Skin epidermis (tissue), 12 donors: ENCODE data around the gene CNTNAP5.

Experiments
- H3K27ac ChIP-seq, 21 experiments: fragments of 200-600 bp; sonication (generic) in 11 of 21; one replicate each; pipeline ENCODE4 v1.5.0; 2020; ENCODE audit warnings: mild to moderate bottlenecking in 3 of 21, inconsistent platforms in 2 of 21, moderate library complexity in 2 of 21
- H3K4me3 ChIP-seq, 7 experiments: fragments of 200-600 bp; sonication (generic) in 2 of 7; one replicate each; pipeline ENCODE4 v1.5.0; 2020; ENCODE audit warnings: inconsistent platforms in 2 of 7, mild to moderate bottlenecking in 2 of 7, moderate library complexity in 1 of 7

Gene CNTNAP5

GRCh38 chr2:124575497-124575896, 550.4 kb downstream of the CNTNAP5 start:
- no peak overlapping the region for H3K27ac ChIP-seq
- no peak overlapping the region for H3K4me3 ChIP-seq

DNA sequence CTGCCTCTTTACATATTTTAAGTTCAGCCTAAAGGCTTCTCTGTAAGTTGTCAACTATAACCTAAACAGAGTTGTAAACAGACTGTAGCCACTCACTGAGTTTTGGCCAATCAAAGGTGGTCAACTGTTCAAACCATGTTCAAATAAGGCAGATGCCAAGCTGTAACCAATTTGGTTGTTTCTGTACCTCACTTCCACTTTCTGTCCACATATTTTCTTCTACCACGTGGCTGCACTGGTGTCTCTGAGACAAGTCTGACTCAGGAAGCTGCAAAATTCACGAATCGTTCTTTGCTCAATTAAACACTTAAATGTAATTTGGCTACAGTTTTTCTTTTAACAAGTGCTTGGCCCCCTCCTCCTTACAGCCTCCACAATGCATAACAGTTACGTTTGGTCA, 555.2 kb downstream of the CNTNAP5 start:
- no peak overlapping the region for H3K27ac ChIP-seq
- H3K4me3 ChIP-seq, result no peak overlapping the region

GRCh38 chr2:124582387-124582786, 557.3 kb downstream of the CNTNAP5 start:
- no peak overlapping the region for H3K4me3 ChIP-seq

DNA sequence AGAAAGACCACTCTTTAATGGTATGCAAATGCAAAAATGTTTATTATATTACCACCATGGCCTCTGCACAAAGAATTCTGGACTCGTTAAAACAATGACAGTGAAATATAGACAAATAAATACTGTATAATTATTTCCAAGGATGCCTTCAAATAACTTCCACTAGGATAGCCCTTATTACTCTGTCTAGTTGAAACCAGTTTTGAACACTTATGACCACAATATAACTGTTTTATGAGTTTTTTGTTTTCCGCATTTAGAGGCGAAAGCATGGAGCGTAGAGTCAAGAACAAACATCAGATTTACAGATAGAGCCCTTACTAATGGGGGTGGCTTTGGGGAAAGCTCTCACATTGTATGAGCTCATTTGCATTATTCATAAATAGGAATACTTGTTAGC, 559.5 kb downstream of the CNTNAP5 start:
- Histone ChIP-seq H3K27ac (no peak overlapping the region), H3K4me3 (no peak overlapping the region)

More at GRCh38 chr2:124582387-124582786, 557.3 kb downstream of the CNTNAP5 start:
- H3K27ac ChIP-seq, result no peak overlapping the region

DNA sequence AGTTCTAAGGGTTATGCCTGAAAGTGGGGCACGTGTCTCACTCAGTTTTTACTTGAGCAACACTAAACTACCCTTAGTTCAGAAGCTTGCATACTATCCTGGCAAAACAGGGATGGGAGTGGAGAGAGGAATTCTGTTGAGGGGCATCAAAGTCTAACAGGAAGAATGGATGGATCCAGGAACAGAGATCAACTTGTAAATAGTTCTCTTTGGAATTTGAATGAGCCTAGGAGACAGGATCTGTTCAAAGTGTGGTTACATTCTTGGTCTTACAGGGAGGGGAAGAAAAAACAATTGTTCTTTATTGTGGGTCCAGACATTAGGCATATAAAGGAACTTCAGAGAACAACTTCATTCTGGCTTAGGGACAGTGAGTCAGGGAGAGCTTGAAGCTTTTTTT, 560.2 kb downstream of the CNTNAP5 start:
- no peak overlapping the region for H3K27ac ChIP-seq

GRCh38 chr2:124586210-124586609, 561.1 kb downstream of the CNTNAP5 start:
- Histone ChIP-seq H3K27ac (no peak overlapping the region), H3K4me3 (no peak overlapping the region)

More for the DNA sequence above, 560.2 kb downstream of the CNTNAP5 start:
- no peak overlapping the region for H3K4me3 ChIP-seq

GRCh38 chr2:124586835-124587234, 561.7 kb downstream of the CNTNAP5 start:
- Histone ChIP-seq H3K27ac (no peak overlapping the region), H3K4me3 (no peak overlapping the region)

- no peak overlapping the region for H3K27ac ChIP-seq
- no peak overlapping the region for H3K4me3 ChIP-seq
Observed at GRCh38 chr2:124589971-124590370, 564.9 kb downstream of the CNTNAP5 start.

DNA sequence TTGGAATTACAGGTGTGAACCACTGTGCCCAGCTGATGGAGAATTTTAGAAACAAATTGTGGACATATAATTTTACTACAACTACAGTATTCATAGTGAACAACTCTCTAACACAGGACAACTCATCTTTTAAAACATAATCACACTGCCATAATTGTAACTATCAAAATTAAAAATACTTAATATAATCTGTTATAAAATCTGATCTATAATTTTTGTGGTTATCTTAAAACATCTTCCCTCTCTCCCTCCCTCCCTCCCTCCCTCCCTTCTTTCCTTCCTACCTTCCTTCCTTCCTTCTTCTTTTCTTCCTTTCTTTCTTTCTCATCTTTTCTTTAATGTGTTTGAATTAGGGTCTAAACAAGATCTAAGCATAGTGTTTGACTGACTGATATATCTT, 577.7 kb downstream of the CNTNAP5 start:
- no peak overlapping the region for H3K27ac ChIP-seq
- H3K4me3 ChIP-seq, result no peak overlapping the region

DNA sequence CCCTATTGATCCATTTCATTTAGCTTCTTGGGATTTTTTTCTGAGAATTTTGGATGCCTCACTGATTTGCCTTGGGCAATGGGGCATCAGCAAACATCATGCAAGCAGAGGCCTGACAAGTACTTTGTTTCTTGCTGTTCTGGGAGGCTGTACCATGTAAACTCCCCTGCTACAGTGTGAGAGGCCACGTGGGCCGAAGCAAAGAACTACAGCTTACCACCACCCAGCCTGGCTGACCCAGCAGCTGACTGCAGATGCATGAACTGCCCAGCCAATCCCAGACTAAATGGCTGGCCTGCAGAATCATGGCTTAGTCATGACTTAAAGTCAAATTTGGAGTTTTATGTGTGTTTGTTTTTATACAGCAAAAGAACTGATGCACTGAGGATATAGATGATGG, 579.9 kb downstream of the CNTNAP5 start:
- Histone ChIP-seq H3K4me3 (no peak overlapping the region), H3K27ac (no peak overlapping the region)

DNA sequence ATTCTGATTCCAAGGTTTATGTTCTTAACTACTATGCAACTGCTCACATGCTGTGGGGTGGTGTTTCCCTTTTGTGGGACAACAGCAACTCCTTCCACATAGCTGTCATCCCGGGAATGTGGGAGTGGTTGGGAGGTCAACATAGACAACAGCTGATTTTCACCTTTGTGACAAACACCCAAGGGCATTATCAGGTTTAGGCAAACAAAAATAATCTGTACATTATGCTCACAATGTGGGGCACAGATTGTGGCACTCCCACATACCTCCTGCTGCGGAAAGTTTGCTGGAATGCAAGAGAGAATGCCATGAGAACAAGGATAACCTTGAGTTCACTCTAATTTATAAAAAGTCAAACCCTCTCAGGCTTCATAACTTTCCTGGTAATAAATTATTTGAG, 582.6 kb downstream of the CNTNAP5 start:
- Histone ChIP-seq H3K27ac (no peak overlapping the region), H3K4me3 (no peak overlapping the region)

GRCh38 chr2:124609667-124610066, 584.6 kb downstream of the CNTNAP5 start:
- Histone ChIP-seq H3K27ac (no peak overlapping the region), H3K4me3 (no peak overlapping the region)

DNA sequence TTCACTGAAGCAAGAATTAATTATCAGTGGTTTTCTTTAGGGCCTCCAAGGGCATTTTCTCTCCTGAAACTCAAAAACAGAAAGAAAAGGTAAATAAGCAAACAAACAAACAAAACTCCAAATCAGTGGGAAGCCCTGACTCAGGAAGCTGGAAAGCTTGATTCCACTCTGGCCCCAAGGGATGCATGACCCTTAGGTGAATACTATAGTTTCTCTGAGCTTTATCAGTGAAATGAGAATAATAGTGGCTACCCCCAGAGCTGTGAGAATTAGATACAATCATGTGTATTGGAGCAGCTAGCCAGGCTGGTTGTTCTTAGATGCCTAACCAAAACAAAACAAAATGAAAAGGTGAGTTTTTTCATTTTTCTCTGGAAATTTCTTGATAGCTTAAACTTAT, 585.1 kb downstream of the CNTNAP5 start:
- Histone ChIP-seq H3K27ac (no peak overlapping the region), H3K4me3 (no peak overlapping the region)

DNA sequence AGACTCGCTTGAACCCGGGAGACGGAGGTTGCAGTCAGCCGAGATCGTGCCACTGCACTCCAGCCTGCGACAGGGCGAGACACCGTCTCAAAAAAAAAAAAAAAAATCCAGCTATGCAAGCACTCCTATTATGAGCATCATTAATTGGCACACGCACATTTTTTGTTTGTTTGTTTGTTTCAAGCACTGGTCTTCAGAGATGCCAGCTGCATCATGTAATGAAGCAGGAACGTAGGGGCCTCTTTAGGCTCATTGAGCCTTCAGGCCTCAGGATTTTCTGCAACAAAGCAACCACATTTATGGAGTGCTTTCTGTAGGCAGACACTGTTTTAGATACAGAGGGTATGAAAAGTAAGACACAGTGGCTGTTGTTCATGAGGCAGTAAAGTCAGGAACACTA, 585.8 kb downstream of the CNTNAP5 start:
- Histone ChIP-seq H3K4me3 (no peak overlapping the region), H3K27ac (no peak overlapping the region)

GRCh38 chr2:124623560-124623959, 598.5 kb downstream of the CNTNAP5 start:
- no peak overlapping the region for H3K4me3 ChIP-seq
- H3K27ac ChIP-seq, result no peak overlapping the region

- Histone ChIP-seq H3K27ac (no peak overlapping the region), H3K4me3 (no peak overlapping the region)
Observed at GRCh38 chr2:124625561-124625960, 600.5 kb downstream of the CNTNAP5 start.

- no peak overlapping the region for H3K4me3 ChIP-seq
- no peak overlapping the region for H3K27ac ChIP-seq
Observed at GRCh38 chr2:124626993-124627392, 601.9 kb downstream of the CNTNAP5 start.

DNA sequence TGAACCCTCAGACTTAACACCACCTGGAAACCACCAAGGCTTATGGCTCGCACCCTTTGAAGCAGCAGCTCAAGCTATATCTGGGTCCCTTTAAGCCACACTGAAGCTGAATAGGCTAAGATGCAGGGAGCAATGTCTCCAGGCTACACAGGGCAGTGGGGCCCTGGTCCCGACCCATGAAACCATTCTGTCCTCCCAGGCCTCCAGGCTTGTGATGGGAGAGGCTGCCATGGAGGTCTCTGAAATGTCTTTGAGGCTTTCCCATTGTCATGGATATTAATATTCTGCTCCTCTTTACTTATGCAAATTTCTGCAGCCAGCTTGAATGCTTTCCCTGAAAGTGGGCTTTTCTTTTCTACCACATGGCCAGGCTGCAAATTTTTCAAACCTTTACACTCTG, 608.7 kb downstream of the CNTNAP5 start:
- Histone ChIP-seq H3K4me3 (no peak overlapping the region), H3K27ac (no peak overlapping the region)

GRCh38 chr2:124639524-124639923, 614.4 kb downstream of the CNTNAP5 start:
- Histone ChIP-seq H3K4me3 (no peak overlapping the region), H3K27ac (no peak overlapping the region)

- Histone ChIP-seq H3K4me3 (no peak overlapping the region), H3K27ac (no peak overlapping the region)
Observed at GRCh38 chr2:124640221-124640750, 615.2 kb downstream of the CNTNAP5 start.

DNA sequence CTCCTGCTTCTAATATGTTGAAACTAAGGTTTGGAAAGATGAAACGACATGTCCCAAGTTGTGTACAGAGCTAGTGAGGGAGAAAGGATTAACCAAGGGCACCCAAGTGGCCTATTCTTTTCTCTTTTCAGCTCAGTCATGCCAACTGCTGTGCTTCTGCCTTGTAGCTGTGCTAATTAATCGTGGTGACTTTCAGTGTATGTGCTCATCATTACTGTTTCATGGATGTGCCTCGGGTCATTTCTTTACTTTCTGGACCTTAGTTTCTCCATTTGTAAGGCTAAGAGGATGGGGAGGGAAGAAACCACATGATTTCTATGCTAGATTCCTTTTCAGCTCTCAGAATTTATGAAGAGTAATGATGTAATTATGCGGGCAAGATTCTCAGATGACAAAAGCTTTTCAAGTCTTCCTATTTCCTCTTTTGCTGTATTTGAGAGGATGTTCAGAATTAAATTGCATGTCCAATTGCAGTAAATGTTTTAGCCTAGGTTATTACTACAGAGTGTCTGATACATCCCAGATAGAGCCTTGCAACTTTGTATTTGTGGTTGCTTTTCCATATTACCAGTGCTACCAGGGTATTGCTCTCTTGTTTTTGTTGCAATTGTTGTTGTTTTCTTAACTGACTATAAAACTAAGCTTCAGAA, 621.2 kb downstream of the CNTNAP5 start:
- no peak overlapping the region for H3K4me3 ChIP-seq

DNA sequence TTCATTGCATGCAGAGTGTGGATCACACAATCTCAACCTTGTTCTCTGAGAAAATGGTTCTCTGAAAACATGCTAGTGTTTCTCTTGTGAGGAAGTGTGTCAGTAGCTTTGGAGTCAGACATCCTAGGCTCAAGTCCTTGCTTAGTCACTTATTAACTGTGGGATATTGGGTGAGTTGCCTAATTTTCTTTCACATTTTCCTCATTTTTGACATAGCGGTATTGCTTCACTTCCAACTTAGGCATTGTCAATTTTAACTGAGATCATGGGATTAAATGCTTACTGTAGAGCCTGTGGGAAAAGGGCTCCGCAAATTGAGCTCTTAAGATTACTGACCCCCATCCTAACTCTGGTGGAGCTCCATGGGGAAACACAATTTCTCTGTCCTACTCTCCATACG, 622.2 kb downstream of the CNTNAP5 start:
- Histone ChIP-seq H3K4me3 (no peak overlapping the region), H3K27ac (no peak overlapping the region)

More for the DNA sequence above, 621.2 kb downstream of the CNTNAP5 start:
- no peak overlapping the region for H3K27ac ChIP-seq
